ENCODE data around the gene XRCC3.
"Not testable (repeated sequence)": the region's sequence is repeated elsewhere in the genome, so short reads cannot be mapped to it uniquely, and the experiment has no call there.

XRCC3 gene

DNA sequence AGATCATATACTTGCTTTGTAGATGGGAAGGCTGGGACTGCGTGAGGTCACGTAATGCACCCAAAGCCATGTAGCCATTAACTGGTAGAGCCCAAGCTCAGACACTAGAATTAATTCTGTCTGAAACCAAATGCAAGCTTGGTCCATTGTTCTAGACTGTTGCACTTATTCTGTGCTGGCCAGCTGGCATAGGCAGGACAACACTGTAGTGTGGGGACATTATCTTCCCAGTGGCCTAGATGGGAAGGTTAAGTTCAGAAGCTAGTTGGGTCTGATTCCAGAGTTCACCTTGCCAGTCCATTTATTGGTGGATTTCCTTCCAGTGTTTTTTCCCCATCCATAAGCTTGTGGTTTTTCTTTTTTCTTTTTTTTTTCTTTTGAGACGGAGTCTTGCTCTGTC, 47.1 kb downstream of the XRCC3 start:
- no peak for DNase-seq (ENCODE audit: low read depth)

DNA sequence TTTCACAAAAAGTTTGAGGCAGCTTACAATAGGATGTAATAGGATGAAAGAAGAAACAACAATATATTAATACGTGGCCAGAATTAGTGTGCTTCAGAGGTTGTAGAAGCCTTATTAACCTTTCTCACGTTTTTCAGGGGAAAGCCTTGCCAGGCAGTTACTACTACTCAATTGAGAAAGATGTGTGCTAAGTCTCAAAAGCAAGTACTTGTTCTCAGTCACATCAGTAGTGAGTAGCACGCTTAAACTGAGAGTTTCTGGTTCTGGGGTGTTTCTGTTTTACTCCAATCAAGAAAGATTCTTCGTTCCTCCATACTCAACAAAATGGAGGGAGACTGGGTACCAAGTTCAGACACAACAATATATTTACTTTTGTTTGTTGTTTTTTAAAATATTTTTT, 47.6 kb downstream of the XRCC3 start:
- no peak for DNase-seq (ENCODE audit: low read depth)

DNA sequence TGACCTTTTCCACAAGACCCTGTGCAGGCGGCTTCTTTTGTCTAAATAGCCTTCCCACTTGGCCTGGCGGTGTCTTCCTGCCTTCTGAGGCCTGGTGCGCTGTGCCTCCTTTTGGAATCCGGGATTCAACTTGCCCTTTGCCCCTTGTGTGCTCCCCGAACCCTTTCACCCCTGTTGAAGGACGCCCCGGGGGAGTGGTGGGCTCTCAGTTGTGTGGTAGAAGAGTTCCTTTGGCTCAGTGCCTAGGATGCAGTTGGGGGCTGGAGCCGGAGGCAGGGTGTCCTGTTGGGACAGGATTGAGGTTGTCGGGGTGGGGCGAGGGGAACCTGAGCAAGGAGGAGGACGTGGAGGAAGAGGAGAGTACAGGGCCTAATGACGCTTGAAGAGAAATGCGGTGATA, 51.7 kb downstream of the XRCC3 start:
- no peak for DNase-seq (ENCODE audit: low read depth)

DNA sequence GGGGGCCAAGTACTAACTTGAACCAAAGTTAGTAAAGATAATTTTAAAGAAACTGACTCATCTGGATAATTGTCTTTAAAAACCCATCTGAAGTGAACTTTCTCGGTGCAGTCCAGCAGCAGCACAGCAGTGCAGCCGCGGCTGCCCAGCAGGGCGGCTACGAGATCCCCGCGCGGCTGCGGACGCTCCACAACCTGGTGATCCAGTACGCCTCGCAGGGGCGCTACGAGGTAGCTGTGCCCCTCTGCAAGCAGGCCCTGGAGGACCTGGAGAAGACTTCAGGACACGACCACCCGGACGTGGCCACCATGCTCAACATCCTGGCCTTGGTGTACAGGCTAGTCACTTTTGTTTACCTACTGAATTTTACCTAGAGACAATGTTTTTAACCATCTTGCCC, 52.7 kb downstream of the XRCC3 start:
- no peak for DNase-seq (ENCODE audit: low read depth)

DNA sequence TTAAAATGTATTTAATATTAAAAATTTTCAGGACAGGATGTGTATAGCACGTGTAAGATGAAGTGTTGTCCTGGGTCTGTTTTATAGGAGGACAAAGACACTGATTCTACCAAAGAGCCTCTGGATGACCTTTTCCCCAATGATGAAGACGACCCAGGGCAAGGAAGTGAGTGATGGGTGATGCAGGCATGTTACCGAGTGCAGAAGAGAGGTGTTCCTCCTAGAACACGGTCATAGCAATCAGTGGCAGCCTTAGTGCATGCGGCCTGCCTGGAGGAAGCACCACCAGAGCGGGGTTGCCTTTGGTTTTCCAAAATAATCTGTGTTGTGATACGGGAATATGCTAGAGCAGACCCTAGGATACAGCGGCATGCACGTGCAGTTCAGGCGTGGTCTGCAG, 53.2 kb downstream of the XRCC3 start:
- DNase-seq (ENCODE audit: low read depth), result peak; percentile 52

DNA sequence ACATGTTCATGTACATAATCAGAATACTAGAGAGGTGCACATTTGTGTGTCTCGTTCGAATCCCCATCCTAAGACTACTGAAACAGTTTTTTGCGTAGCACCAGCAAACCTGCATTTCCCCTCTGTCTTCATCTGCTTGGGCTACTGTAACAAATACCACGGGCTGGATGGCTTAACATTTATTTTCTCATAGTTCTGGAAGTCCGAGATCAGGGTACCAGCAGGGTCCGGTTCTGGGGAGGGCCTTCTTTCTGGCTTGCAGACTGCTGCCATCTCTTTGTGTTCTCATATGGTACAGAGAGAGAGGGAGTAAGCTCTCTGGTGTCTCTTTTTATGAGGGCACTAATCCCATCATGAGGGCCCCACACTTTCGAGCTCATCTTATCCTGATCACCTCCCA, 55.6 kb downstream of the XRCC3 start:
- DNase-seq (ENCODE audit: low read depth), result no peak

DNA sequence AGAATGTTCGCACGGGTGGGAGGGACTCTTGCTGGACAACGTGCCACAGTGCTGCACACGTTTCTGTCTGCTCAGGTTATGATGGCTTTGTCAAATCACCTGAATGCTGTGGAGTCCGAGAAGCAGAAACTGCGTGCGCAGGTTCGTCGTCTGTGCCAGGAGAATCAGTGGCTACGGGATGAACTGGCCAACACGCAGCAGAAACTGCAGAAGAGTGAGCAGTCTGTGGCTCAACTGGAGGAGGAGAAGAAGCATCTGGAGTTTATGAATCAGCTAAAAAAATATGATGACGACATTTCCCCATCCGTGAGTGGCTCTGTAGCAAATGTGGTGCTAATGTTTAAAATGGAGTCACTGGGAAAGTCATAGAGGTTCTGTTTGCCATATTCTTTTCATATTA, 57.8 kb downstream of the XRCC3 start:
- DNase-seq (ENCODE audit: low read depth), result peak; percentile 87

DNA sequence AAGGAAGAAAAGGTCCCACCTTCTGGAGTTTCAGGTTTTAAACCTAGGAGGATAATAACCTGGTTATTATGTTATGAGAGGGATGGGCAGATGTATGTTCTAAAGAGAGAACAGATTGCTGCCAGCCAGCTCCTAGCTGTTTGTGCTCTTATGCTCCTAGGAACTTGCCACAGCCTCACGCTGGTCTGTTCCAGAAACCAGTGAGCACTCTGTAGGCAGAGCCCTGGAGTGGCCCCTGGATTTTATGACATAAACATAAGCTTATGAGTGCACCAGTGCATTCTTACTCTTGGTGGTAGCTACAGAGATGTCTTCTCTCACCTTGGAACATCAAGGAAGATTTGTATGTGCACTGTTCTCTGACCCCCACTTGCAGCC, 58.5 kb downstream of the XRCC3 start:
- DNase-seq (ENCODE audit: low read depth), result no peak

DNA sequence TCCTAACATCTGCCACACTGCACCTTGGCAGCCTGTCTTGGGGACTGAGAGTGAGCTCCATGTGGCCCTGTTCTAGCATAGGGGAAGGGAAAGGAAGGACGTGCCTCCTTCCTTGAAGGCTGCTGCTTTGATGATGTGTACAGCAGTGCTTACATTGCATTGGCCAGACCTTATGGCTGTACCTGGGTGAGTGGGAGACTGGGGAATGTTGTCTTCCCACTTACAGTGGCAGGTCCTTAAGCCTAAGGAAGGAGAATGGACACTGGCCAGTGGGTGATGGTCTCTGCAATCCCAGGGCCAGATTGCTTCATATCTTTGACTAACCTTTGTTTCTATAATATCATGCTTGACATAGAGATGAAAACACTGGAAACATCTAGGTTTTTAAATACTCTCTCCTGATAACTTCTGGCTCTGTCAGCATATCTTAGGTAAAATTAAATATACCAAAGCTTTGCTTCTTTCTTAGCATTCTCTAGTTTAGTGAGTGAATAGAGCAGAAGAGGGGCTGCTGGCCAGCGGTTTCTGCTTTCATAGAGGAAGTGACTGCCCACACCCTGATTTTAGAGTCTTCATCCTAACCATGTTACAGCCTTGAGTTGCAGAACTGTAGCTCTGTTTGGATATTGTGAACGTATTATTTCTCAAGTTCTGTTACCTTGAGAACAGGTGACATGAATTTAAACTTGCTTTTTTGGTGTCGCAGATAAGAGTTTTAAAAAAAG, 59.1 kb downstream of the XRCC3 start:
- peak; percentile 28 for DNase-seq (ENCODE audit: low read depth)

DNA sequence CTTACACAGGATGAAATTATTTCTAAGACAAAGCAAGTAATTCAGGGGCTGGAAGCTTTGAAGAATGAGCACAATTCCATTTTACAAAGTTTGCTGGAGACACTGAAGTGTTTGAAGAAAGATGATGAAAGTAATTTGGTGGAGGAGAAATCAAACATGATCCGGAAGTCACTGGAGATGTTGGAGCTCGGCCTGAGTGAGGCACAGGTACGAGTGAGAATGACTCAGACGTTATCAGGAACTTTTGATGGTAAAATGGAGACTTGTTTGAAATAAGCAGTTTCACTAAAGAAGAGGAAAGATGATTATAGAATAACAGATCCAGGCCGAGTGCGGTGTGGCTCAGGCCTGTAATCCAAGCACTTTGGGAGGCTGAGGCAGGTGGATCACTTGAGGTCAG, 60.6 kb downstream of the XRCC3 start:
- no peak for DNase-seq (ENCODE audit: low read depth)

DNA sequence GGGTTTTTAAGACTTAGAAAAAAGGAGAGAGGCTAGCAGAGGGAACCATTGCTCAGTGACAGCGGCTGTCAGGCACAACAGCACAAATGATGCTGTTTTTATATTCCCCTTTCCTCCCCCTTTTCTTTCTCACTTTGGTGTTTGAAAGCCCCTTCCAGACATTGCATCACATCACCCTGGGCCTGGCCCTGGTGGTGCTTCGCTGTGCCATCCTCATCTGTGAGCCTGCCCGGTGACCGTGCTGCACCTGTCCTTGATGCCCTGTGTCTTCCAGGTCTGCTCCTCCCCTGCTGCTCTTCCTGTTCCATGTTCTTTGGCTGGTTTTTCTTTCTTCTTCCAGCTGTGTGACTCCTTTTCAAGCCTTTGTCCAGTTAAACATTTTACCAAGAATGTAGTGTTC, 61.4 kb downstream of the XRCC3 start:
- no peak for DNase-seq (ENCODE audit: low read depth)

DNA sequence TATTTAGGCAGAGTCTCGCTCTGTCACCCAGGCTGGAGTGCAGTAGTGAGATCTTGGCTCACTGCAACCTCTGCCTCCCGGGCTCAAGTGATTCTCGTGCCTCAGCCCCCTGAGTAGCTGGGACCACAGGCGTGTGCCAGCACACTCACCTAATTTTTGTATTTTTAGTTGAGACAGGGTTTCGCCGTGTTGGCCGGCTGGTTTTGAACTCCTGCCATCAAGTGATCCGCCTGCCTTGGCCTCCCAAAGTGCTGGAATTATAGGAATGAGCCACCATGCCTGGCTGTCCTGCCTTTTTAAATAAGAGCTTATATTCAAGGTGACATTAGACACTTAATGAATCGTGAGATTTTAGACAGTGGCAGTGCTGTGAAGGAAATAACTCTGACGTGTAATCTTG, 61.9 kb downstream of the XRCC3 start:
- not testable (repeated sequence) for DNase-seq (ENCODE audit: low read depth)

DNA sequence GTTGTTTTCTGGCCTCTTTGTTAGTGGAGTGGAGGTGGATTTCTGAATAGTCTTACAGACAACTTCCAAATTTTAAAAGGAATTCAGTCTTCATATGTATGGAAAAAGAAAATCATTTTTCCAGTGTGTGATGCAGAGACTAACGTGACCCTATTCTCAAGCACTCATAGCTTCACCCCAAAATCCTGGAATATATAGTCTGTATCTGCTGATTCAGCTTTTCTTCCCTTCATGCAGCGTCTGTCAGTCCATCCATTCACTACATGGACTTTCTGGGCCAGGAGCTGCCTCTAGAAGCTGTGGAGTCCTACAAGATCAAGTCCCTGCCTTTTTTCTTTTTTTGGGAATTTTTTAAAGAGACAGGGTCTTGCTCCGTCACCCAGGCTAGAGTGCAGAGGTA, 62.4 kb downstream of the XRCC3 start:
- DNase-seq (ENCODE audit: low read depth), result no peak

DNA sequence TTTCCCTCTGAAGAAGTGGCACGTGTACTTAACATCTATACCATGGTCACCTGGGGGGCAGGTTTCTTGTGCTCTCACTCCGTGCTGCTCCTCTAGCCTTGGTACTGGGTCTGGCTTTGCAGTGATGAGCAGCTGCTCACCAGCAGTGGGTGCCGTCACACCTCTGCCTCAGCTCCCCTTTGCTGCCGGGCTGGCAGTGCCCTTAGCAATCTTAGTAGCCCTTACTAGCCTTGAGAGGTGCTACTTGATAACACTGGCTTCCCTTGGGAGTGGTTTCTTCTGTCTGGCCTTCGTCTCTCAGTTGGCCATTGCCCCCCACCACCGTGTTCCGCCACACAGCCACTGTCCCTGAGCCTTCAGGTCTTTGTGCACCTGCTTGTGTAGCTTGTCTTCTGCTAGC, 63.7 kb downstream of the XRCC3 start:
- DNase-seq (ENCODE audit: low read depth), result no peak

DNA sequence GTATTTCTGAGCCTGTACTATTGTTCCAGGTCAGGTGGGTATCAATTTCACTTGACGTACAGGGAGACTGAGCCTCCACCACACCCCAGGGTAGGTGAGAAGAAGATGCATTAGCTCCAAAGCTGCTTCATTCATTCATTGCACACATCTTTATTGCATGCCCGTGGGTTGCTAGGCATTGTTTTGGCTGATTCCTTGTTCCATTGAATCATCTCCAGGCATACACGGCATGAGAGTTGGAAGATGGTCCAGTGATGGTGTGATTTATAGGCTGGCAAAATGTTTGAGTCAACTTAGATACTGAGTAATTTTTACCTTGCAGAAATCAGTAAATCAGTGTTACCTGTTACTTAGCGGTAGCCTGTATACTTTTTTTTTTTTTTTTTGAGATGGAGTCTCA, 65.0 kb downstream of the XRCC3 start:
- DNase-seq (ENCODE audit: low read depth), result no peak

DNA sequence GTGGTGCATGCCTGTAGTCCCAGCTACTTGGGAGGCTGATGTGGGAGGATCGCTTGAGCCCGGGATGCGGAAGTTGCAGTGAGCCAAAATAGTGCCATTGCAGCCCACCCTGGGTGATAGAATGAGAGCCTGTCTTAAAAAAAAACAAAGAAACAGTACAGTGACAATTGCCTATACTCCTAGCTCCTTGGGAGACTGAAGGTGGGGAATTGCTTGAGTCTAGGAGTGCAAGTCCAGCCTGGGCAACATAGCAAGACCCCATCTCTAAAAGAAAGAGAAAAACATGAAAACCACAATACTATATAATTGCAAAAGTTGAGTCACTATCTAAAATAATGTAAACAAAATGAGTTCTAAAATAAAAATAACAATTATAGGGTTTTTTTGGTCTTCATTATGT, 66.2 kb downstream of the XRCC3 start:
- no peak for DNase-seq (ENCODE audit: low read depth)
